Measurements from ENCODE around the gene DR1.

The DR1 gene

DNA sequence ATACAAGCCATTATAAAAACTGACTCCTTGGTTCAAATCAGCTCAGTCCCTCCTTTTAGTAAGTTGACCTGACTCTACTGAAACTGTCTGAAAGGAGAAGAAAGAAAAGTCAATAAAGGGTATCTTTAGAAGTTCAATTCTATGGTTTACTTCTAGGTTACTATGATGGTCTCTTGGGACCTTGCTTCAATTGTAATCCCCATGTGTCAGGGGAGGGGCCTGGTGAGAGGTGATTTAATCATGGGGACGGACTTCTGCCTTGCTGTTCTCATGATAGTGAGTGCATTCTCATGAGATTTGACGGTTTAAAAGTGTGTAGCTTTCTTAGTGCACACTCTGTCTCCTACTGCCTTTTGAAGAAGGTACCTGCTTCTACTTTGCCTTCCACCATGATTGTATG is 70.5 kb downstream of the DR1 start:
- no peak overlapping the region for H3K27ac ChIP-seq (ENCODE audit: low read depth, low read length)
- H3K9ac ChIP-seq (ENCODE audit: low read depth in 1 of 2, low read length in 2 of 2) = no peak overlapping the region
- H3K4me3 ChIP-seq (ENCODE audit: low read depth in 1 of 2, low read length in 2 of 2) = no peak overlapping the region
- no peaks in the 10 kb centered on the region for H3K27me3 ChIP-seq (ENCODE audit: control insufficient read depth in 1 of 2, insufficient read depth in 2 of 2, low read length in 2 of 2)
- no peaks in the 10 kb centered on the region for H3K36me3 ChIP-seq (ENCODE audit: control insufficient read depth in 1 of 2, insufficient read depth in 2 of 2, low read length in 2 of 2)
- no peaks in the 10 kb centered on the region for H3K9me3 ChIP-seq (ENCODE audit: control insufficient read depth in 1 of 2, low read length in 2 of 2)
- no peaks in the 10 kb centered on the region for H3K4me1 ChIP-seq (ENCODE audit: control insufficient read depth in 1 of 2, insufficient read depth in 2 of 2, low read length in 2 of 2)

Measured in duodenal mucosa (tissue), 2 donors.